Head of caudate nucleus (tissue), 42 donors: ENCODE measurements around the gene CYP39A1.

Experiments used
- DNase-seq, 42 donors: peaks; one replicate each; pipeline versions ENCODE4 v3.0.0 to v3.0.0-alpha.2; 2020 to 2021; ENCODE audit warnings: mixed read lengths in 7 of 42
- intact Hi-C: fragments of 100-400 bp; cut with DNase I; formaldehyde crosslinking; loops from one replicate; pipeline ENCODE4 v1.15.0; 2022

The CYP39A1 gene

GRCh38 chr6:46500382-46500781, 152.2 kb downstream of the CYP39A1 start:
- intact Hi-C loops, result no loop called here
- peak in 5 of 42 donors; percentile 16 to 60 (median 35) for DNase-seq
